Measurements from ENCODE around the gene POLN.

The POLN gene

DNA sequence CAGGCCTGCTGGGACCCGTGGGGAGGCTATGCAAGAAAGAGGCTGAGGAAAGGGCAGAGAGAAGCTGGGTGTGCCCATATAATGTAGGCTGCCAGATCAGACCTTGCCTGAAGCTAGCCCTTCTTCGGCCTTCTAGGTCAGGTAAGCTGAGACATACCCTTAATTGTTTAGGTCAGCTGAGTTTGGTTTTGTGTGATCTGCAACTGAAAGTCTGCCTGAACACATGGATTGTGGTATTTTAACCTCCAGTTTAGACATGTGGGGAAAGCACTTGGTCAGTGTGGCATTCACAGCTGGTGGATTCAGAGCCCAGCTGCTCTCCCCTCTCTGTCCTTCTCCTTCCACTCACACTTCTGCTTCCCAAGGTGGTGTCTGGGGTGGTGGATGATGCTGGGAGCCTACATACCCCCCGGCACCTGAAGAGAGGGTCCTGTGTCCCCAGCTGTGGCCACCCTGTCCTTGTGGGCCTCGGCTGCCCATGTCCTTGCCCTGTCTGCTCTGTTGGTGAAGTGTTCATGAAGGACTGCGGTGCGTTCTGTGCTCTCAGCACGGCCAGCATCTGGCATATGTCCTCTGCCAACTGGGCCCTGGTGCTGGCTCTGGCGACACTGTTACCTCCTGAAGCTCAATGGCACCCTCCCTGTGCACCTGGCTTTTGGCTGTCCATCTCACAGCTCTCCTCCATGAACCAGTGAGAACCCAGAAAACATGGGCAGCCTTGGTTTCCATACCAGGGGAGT is 100.7 kb downstream of the POLN start:
- no peak overlapping the region for H3K4me3 ChIP-seq (ENCODE audit: low read depth, low read length)
- TF ChIP-seq, protein P1, sequence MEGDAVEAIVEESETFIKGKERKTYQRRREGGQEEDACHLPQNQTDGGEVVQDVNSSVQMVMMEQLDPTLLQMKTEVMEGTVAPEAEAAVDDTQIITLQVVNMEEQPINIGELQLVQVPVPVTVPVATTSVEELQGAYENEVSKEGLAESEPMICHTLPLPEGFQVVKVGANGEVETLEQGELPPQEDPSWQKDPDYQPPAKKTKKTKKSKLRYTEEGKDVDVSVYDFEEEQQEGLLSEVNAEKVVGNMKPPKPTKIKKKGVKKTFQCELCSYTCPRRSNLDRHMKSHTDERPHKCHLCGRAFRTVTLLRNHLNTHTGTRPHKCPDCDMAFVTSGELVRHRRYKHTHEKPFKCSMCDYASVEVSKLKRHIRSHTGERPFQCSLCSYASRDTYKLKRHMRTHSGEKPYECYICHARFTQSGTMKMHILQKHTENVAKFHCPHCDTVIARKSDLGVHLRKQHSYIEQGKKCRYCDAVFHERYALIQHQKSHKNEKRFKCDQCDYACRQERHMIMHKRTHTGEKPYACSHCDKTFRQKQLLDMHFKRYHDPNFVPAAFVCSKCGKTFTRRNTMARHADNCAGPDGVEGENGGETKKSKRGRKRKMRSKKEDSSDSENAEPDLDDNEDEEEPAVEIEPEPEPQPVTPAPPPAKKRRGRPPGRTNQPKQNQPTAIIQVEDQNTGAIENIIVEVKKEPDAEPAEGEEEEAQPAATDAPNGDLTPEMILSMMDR (IDR thresholded peaks at IDR 0.05; ENCODE audit: insufficient read depth, low read depth, low read length, missing control alignments): no peak
- peak; percentile 51 for DNase-seq (ENCODE audit: low read depth)

DNA sequence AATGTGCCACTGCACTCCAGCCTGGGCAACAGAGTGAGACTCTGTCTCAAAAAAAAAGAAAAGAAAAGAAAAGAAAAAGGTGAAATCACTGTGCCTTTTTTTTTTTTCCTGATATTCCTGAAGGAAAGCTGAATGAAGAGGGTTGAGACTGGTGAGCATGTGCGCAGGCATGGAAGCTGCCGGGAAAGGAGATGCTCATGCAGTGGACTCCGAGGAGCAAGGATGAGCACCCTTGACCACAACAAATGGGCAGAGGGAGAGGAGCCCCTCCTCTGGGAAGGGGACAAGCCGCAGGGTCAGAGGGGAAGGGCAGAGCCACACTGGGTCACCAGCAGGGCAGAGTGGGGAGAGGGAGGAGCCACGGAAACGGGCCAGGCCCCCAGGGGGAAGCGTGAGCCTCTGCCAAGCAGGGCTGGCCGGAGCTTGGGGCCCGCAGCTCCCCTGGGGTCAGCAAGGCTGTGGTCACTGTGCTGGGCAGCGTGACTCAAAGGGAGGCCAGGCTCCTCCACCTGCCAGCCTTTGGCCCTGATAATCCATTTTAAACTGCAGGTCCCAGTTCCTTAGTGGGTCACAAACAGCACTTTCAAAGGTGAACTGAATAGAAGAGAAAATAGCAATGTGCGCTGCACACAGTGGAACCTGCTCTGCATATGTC is 102.9 kb downstream of the POLN start:
- DNase-seq (ENCODE audit: low read depth): no peak
- TF ChIP-seq, protein P1 (IDR thresholded peaks at IDR 0.05; ENCODE audit: insufficient read depth, low read depth, low read length, missing control alignments): no peak

DNA sequence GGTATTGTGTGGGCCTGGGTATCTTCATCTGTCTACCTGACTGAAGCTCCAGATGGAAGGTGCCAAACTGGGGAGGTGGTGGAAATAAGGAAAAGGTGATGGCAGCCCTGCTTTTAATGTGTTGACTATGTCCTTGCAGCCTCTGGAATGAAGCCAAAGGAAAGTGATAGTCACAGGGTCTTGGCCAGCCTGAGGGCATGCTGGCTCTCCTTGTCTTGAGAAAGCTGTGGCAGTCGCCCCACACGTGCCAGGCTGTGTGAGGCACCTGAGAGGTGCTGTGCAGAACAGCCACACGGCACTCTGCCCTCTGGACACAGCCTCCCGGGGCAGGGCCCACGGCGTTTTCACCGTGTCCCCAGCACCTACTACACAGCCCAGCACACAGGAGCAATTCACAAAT is 105.2 kb downstream of the POLN start:
- TF ChIP-seq, protein P1 (IDR thresholded peaks at IDR 0.05; ENCODE audit: insufficient read depth, low read depth, low read length, missing control alignments): no peak
- H3K4me3 ChIP-seq (ENCODE audit: low read depth, low read length): no peak overlapping the region
- no peak for DNase-seq (ENCODE audit: low read depth)

More for the DNA sequence above, 102.9 kb downstream of the POLN start:
- no peak overlapping the region for H3K4me3 ChIP-seq (ENCODE audit: low read depth, low read length)

DNA sequence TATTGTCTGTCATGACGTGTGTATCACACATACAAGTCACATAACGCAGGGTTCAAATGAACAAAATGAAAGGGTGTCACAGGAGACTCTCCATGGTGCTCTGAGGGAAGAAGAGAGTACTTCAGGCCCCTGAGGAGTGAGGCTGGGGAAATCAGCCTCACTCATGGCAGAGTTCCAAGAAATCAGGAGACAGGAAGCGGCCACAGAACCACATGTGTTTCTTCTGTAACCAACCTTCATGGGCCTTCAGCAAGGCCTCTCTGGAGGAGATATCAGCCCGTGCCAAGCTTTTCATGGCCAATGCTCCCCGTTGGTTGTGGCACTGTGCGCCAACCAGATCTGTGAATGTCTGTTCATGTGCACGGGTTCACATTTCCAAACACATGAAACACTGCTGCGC is 106.8 kb downstream of the POLN start:
- no peak overlapping the region for H3K4me3 ChIP-seq (ENCODE audit: low read depth, low read length)
- peak; percentile 16 for DNase-seq (ENCODE audit: low read depth)
- TF ChIP-seq, protein P1 (IDR thresholded peaks at IDR 0.05; ENCODE audit: insufficient read depth, low read depth, low read length, missing control alignments): no peak

DNA sequence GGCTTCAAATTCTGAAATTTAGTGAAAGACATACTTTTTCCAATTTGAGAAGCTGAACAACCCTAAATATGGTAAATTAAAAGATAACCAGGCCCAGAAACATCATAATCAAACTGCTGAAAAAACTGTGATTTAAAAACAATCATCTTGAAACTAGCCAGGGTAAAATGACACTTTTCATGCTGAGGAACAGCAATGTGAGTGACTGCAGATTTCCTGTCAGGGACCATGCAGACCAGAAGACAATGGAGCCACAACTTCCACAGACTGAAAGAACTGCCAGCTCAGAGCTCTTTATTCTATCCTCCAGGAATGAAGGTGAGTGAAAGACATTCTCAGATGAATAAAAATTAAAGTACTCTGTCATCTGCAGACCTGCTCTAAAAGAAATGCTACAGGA is 109.5 kb downstream of the POLN start:
- H3K4me3 ChIP-seq (ENCODE audit: low read depth, low read length): no peak overlapping the region
- no peak for DNase-seq (ENCODE audit: low read depth)
- TF ChIP-seq, protein P1 (IDR thresholded peaks at IDR 0.05; ENCODE audit: insufficient read depth, low read depth, low read length, missing control alignments): no peak

DNA sequence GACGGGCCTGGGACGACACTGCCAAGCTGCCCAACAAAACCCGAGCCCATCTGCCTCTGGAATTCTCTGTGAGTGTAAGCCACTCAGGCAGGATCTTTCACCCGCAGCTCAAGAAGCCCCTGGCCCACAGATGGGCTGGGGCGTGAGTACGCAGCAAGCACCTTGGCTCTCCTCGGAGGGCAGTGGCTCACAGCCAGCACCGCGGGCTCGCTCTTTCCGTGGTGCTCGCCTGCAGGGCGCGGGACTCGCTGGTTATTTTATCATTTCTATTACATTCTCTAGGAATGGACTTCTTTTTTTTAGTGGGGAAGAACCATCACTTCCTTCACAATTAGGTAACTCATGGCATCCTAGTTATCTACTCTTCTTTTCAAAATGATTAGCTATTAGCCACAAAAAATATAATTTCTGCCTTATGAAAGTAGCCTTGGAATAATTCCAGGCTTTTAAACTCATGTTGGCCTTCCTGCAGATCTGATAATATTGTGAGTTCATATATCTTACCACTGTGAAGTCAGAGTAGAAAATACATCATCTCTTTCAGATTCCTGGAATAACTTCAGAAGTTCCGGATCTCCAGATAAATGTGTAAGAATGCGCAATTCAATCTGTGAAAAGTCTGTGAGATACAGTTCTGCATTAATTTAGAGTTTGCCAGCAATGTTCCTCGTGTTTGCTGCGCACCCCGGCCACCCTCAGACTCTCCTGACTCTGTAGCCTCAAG is 114.2 kb downstream of the POLN start:
- TF ChIP-seq, protein P1 (IDR thresholded peaks at IDR 0.05; ENCODE audit: insufficient read depth, low read depth, low read length, missing control alignments): no peak
- H3K4me3 ChIP-seq (ENCODE audit: low read depth, low read length): no peak overlapping the region
- DNase-seq (ENCODE audit: low read depth): no peak

Measured in GM12865 (cell line).